IPS-15b (cell line): ENCODE measurements around the gene H6PD.
A peak's percentile ranks its signal among the peaks of the same experiment; 100 is the strongest.

Experiments used
- H3K27me3 ChIP-seq: one replicate; pipeline ENCODE4 v1.6.1; 2013; ENCODE audit warnings: low read length; ENCODE audit not compliant: control insufficient read depth, insufficient read depth
- H3K36me3 ChIP-seq: one replicate; pipeline ENCODE4 v1.6.1; 2013; ENCODE audit warnings: low read length; ENCODE audit not compliant: control insufficient read depth, insufficient read depth
- H3K4me1 ChIP-seq: one replicate; pipeline ENCODE4 v1.6.1; 2013; ENCODE audit warnings: mild to moderate bottlenecking, low read length; ENCODE audit not compliant: control insufficient read depth, insufficient read depth
- H3K4me3 ChIP-seq: one replicate; pipeline ENCODE4 v1.5.1; 2013; ENCODE audit warnings: low read depth, low read length
- H3K9ac ChIP-seq: one replicate; pipeline ENCODE4 v1.6.1; 2013; ENCODE audit warnings: low read depth, mild to moderate bottlenecking, low read length
- H3K9me3 ChIP-seq: one replicate; pipeline ENCODE4 v1.6.1; 2013; ENCODE audit warnings: mild to moderate bottlenecking, low read length; ENCODE audit not compliant: control insufficient read depth, insufficient read depth

The H6PD gene

DNA sequence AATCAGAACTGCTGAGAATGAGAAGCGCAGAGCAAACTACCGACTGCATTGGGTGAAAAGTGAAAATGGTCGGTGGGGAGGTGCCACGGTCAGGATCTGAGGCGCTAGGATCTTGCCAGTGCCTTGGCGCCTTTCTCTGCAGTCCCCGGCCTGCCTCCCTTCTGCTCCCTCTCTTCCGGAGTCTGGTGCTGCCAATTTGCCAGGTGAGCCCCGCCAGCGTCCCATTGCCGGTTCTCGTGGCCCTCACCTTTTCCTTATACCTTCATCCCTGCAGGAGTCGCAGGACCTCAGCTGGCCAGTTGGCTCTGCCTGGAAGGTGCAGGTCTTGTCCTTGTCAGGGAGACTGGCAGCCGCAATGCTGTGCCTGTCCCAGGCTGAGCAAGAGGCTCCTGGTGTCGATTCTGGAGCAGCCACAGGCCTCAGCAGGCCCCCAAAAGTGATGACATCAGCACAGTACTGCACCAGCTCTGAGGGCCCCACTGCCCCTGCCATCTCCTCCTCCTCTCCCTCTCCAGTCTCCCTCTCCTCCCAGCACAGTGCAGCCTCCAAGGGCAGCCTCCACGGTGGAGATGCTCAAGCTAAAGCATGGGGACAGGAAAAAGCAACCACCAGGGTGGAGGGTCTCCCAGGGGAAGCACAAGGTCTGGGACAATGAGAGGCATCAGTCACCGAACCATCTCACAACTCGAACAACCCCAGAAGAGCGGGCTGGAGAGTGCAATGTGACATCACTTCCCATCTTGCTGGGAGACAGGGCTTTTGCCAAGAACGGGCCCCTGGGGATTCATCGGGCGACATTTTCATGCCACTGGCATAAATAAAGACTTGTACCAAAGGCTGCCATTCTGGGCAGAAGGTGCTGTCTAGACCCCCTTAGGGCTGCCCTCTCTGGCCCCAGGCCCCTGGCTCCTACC, 37.1 kb upstream of the H6PD start:
- H3K36me3 ChIP-seq = no peaks in the 10 kb centered on the region
- peaks cover 3% of the 10 kb centered on the region for H3K4me1 ChIP-seq
- peak overlapping the region; percentile 57 for H3K4me3 ChIP-seq
- H3K27me3 ChIP-seq = peaks cover 57% of the 10 kb centered on the region
- no peak overlapping the region for H3K9ac ChIP-seq
- no peaks in the 10 kb centered on the region for H3K9me3 ChIP-seq

GRCh38 chr1:9198538-9199361, 35.8 kb upstream of the H6PD start:
- H3K4me3 ChIP-seq = peak overlapping the region; percentile 57
- no peak overlapping the region for H3K9ac ChIP-seq
- H3K9me3 ChIP-seq = no peaks in the 10 kb centered on the region
- H3K36me3 ChIP-seq = no peaks in the 10 kb centered on the region
- peaks cover 70% of the 10 kb centered on the region for H3K27me3 ChIP-seq
- peaks cover 3% of the 10 kb centered on the region for H3K4me1 ChIP-seq

GRCh38 chr1:9200441-9200840, 34.1 kb upstream of the H6PD start:
- Histone ChIP-seq H3K9ac (no peak overlapping the region), H3K4me3 (no peak overlapping the region), H3K4me1 (peaks cover 3% of the 10 kb centered on the region), H3K36me3 (no peaks in the 10 kb centered on the region), H3K27me3 (peaks cover 79% of the 10 kb centered on the region), H3K9me3 (no peaks in the 10 kb centered on the region)

DNA sequence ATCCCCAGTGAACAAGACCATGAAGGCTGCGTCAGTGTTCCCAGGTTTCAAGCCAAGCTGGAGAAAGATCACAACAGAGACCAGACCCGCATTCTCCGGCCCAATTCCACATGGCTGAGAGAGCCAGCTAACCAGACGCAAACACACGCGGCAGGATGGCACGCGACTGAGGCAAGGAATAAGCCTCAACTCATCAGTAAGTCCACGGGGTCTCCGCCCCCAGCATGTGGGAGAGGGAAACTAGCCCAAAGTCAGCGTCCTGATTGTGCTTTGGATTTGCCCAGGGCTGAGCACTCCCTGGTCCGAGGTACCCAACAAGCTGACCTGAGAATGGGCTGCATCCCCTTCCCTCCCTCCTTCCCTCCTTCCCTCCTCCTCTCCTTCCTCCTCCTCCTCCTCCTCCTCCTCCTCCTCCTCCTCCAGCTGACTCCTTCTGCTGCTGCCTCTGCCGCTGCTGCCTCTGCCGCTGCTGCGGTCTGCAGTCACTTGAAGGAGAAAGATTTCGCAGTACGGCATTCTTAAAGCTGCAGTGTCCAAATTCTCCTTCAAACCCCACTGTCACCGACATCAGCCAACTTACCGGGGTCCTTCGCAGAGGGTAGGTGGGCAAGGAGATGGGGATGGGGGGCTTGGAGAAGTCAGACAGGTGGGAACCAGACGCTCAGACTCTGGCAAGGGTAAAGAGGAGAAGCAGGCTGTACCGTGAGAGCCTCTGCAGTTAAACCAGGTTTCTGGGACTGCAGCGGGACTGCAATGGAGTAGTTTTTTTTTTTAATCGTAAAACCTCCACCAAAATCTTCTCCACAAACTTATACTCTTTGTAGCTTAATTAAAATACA, 33.0 kb upstream of the H6PD start:
- H3K9me3 ChIP-seq = no peaks in the 10 kb centered on the region
- peaks cover 3% of the 10 kb centered on the region for H3K4me1 ChIP-seq
- peak overlapping the region; percentile 48 for H3K4me3 ChIP-seq
- no peak overlapping the region for H3K9ac ChIP-seq
- no peaks in the 10 kb centered on the region for H3K36me3 ChIP-seq
- peaks cover 77% of the 10 kb centered on the region for H3K27me3 ChIP-seq

DNA sequence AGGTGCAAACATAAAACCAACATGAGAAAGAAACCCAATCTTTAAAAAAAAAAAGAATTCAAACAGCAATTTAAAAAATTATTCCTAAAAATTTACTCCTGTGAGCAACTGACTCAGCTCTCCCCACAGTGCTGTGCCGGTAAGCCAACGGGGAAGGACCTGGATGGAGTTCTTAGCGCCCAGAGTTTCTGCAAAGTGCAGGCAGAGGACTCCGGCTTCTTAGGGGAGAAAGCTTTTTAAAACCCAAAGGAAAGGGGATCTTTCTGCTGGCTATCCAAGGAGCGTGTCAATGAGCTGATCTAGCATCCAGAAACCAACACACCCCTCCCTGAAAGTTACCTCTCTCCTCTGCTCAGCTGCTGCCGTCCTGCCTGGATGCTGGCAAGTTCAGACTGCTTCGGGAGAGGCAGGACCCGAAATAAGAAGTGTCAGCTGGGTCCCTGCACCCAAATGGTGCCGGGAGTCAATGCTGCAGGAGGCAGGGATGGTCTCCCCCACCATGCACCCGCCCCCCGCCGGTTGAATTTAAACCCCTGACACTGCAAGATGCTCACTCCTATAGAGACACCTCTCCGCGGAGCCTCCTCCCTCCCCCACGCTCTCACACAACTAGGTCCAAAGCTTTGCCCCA, 32.2 kb upstream of the H6PD start:
- H3K27me3 ChIP-seq = peaks cover 73% of the 10 kb centered on the region
- no peaks in the 10 kb centered on the region for H3K9me3 ChIP-seq
- peak overlapping the region; percentile 48 for H3K4me3 ChIP-seq
- H3K36me3 ChIP-seq = no peaks in the 10 kb centered on the region
- H3K9ac ChIP-seq = no peak overlapping the region
- peaks cover 3% of the 10 kb centered on the region for H3K4me1 ChIP-seq

DNA sequence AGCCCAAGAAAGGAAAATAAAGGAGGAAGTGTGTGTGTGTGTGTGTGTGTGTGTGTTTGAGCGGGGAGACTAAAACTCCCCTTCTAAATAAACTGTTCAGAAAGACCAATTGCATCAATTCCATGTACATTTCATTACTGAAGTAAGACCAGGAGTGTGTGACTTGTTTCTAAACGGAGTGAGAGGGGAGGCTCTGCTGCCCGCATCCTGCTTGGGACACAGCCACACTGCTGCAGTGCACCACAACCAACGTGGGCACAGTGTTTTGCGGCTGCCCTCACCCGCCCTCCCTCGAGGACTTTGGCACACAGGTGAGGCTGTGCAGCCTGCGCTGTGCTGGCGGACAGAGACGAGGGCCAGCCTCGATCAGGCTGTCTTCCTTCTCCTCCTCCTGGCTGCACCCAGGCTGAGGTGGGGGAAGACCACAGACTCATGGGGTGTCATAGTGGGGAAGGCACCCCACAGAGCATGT, 31.0 kb upstream of the H6PD start:
- peaks cover 61% of the 10 kb centered on the region for H3K27me3 ChIP-seq
- no peaks in the 10 kb centered on the region for H3K36me3 ChIP-seq
- no peak overlapping the region for H3K4me3 ChIP-seq
- no peaks in the 10 kb centered on the region for H3K9me3 ChIP-seq
- H3K9ac ChIP-seq = no peak overlapping the region
- H3K4me1 ChIP-seq = peaks cover 3% of the 10 kb centered on the region

GRCh38 chr1:9204156-9204720, 30.3 kb upstream of the H6PD start:
- Histone ChIP-seq H3K36me3 (no peaks in the 10 kb centered on the region), H3K4me3 (no peak overlapping the region), H3K4me1 (peaks cover 3% of the 10 kb centered on the region), H3K9ac (no peak overlapping the region), H3K9me3 (no peaks in the 10 kb centered on the region), H3K27me3 (peaks cover 57% of the 10 kb centered on the region)

GRCh38 chr1:9207086-9207485, 27.5 kb upstream of the H6PD start:
- Histone ChIP-seq H3K9ac (no peak overlapping the region), H3K4me3 (no peak overlapping the region), H3K9me3 (no peaks in the 10 kb centered on the region), H3K4me1 (peaks cover 3% of the 10 kb centered on the region), H3K36me3 (no peaks in the 10 kb centered on the region), H3K27me3 (peaks cover 29% of the 10 kb centered on the region)

- H3K9me3 ChIP-seq = no peaks in the 10 kb centered on the region
- H3K27me3 ChIP-seq = peaks cover 23% of the 10 kb centered on the region
- H3K4me1 ChIP-seq = no peaks in the 10 kb centered on the region
- H3K9ac ChIP-seq = no peak overlapping the region
- no peaks in the 10 kb centered on the region for H3K36me3 ChIP-seq
- no peak overlapping the region for H3K4me3 ChIP-seq
Measured at GRCh38 chr1:9207715-9208114, 26.9 kb upstream of the H6PD start.

DNA sequence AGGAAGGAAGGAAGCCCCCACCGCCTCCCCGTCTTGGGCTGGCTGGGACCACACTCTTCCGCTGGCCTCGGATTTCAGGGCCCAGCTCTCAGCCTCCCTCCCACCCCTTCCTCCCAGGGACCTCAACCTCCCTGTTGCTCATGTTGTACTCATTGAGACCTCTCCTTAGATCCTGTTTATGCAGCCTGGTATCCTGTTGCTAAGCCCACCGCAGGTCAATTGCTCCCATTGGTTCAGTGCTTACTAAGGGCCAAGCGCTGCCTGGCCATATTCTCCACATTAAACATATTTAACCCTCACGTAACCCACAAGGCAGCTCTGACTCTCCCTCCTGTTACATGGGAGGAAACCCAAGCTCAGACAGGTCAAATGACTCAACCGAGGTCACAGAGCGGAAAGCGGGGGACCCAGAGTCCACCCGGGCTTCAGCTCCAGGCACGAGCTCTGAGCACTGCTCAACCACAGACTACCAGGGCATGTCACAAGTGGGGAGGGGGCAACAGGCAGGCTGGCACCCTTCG, 23.2 kb upstream of the H6PD start:
- no peak overlapping the region for H3K4me3 ChIP-seq
- peaks cover 3% of the 10 kb centered on the region for H3K27me3 ChIP-seq
- H3K9ac ChIP-seq = no peak overlapping the region
- H3K36me3 ChIP-seq = no peaks in the 10 kb centered on the region
- H3K4me1 ChIP-seq = no peaks in the 10 kb centered on the region
- H3K9me3 ChIP-seq = no peaks in the 10 kb centered on the region
